ENCODE results near the gene HTR4.
A peak's percentile ranks its signal among the peaks of the same experiment; 100 is the strongest.

The HTR4 gene

DNA sequence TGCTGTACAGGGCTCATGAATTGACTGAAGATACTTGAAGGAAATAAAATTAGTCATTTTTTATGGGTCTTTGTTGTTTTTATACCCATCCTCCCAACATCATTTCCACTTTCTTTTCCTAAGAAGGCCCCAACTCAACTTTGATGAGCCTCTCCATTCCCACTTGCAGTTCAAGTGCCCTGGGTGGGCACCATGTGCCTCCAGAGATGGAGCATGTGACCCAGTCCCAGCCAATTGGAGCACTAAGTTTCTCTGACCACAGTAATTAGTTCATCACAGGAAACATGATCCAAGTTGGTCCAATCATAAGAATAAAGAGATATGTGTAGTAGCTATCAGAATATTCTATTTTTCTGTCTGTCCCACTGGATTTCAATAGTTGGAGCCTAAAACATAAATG, 46.9 kb downstream of the HTR4 start:
- DNase-seq (ENCODE audit: low spot score): no peak

DNA sequence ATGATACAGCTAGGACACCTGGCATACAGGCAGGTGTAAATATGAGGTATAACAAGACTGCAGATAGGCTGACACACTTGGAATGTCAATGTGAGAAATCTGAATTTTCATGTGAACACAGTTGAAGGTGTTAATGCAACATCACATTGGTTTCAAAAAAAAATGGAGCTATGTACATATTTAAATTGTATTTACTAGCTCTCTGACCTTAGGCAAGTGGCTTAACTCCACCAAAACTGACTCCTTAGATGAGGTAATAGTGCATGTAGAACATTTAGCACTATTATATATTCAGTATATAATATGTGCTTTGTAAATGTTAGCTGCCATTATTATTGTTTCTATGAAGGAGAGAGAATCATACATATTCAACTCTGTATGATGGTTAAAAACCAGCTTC, 48.0 kb downstream of the HTR4 start:
- DNase-seq (ENCODE audit: low spot score): no peak

- no peak for DNase-seq (ENCODE audit: low spot score)
These were observed 55.1 kb downstream of the HTR4 start for GRCh38 chr5:148599187-148599586.

- DNase-seq (ENCODE audit: low spot score): no peak
These were observed 58.6 kb downstream of the HTR4 start for GRCh38 chr5:148595697-148596096.

DNA sequence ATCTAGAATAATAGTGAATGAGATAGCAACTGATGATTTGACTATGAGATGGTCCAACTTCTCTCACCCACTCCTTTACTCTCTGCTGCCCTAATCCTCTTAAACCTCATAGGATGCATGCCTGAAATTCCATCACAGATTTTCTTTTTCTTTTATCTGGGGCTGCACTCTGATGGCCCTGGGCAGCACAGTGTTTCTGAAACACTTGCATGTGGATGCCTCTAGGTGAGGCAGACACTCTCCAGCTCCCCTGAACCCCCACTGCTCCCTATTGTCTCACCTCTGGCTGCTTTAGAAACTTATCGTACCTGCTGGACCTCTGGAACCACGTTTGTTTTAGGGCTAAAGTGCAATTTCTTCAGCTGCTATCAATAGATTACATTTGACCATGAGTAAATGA, 67.5 kb downstream of the HTR4 start:
- no peak for DNase-seq (ENCODE audit: low spot score)

DNA sequence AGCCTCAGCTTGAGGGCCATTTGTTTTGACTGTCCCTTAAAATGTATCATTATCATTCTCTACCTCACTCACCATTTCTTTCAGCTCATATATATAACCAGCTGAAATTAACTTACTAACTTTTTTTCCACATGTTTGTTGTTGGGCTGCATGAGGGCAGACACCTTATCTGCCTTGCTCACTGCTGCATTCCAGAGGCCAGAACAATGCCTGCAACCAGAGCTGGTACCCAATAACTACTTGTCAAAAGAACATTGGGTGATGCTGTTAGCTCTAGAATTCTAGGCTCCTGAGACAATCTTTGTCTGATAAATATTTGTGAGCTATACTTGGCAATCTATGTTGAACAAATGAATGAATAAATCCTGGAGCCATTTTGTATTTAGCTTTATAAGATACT, 68.3 kb downstream of the HTR4 start:
- no peak for DNase-seq (ENCODE audit: low spot score)

DNA sequence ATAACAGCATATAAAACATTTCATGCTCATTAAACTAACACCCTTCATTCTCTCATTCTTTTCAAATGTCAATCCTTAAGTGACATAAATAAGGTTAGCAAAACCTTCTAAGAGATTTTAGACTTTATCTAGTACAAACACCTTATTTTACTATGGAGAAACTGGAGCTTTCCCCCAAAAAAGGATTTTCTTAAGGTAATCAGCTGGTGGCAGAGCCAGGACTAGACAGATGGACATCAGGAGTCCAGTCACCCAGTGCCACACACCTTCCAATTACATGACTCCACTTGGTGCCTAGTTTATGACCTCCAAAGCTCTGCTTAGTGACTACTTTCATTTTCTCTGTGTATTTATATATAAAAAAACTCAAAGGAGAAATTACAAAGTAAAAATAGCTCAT, 70.2 kb downstream of the HTR4 start:
- DNase-seq (ENCODE audit: low spot score): no peak

DNA sequence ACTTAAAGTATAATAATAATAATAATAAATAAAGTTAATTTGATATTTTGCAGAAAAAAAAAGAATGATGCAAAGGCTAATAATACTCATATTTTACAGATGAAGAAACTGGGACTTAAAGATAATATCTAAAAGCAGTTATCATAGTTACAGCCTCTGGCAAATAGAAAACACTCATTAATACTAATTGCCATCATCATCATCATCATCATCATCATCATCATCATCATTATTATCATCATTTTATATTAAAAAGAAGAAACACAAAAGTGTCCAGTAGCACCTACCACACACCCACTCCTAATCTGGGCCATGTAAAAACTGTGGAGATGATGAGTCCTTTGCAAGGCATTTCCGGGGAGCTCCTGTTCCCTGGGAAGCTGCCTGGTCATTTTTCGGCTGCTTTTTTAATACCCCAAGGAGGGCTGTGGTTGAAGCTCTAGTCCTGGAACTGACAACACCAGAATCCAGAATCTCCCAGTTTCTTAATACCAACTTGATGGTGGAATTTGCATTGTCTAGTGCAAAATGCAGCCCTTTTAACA, 70.8 kb downstream of the HTR4 start:
- DNase-seq (ENCODE audit: low spot score): no peak

DNA sequence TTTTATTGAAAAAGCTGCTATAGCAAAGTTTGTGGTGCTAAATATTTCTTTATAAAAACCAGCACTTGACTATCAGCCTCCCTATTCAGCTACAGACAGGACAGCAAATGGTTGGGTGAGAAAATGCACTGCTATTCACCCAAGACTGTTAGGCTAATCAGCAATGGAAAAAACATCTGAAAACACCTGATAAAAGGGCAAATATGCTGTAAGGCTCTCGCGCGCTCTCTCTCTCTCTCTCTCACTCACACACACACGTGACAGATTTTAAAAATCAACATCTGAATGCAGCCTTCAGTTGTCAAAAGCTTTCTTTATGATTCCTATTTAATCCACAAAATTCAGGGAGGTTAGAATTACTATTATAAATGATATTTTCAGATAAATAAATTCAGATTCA, 80.2 kb downstream of the HTR4 start:
- DNase-seq (ENCODE audit: low spot score): no peak

- DNase-seq (ENCODE audit: low spot score): no peak
These were observed 81.0 kb downstream of the HTR4 start for GRCh38 chr5:148573374-148573773.

DNA sequence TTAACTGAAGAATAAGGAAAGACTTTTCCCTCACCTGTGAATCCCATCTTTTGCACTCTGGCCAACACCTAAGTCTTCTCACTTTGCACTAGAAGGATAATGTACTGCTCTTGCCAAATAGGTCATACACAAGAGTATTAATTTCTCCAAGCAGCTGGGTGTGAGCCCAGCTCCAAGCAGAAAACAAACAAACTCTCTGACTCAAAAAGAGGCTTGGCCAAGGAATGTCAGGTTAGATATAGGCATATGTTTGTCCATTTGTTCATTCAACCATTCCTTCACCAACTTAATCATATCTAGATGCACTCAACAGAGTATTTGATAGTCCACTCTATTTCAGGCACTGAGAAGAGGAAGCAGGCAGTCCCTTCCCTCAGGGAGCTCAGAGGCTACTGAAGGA, 84.4 kb downstream of the HTR4 start:
- no peak for DNase-seq (ENCODE audit: low spot score)

DNA sequence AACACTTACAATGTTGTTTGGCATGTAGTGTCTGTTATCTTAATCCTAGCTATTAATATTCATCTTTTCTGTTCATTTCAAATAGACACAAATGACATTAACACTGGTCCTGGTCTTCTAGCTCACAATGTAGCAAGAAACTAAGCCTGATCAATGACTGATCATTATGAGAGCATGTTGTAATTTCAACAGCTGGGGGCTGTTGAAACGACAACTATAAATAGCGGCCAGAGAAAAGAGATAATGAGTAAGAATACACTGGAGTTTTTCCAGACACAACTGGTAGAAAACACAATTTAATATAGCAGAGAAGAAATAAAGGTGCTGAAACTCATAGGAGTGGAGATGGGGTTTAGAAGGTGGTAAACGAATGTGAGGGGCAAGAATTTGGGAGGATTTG, 89.2 kb downstream of the HTR4 start:
- DNase-seq (ENCODE audit: low spot score): no peak

GRCh38 chr5:148563021-148563420, 91.3 kb downstream of the HTR4 start:
- no peak for DNase-seq (ENCODE audit: low spot score)

DNA sequence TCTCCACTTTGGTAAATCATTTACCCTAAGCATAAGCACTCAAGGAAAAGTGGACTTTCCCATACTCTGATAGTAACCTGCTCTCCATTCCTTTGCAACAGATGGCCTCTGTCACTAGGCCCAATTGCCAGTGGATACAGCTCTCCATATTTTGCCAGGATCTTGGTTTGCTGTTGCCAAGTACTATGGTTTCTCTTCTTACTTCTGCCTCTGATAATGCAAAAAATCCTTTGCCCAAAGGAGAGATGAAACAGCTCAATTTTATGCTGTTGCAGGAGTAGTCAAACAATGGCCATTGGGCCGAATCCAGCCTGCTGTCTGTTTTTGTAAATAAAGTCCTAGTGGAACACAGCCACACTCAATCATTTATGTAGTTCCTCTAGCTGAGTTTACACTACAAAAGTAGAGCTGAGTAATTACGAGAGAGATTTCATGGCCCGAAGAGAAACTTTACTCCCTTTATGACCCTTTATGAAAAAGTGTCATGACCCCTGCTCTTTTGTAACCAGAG, 92.5 kb downstream of the HTR4 start:
- DNase-seq (ENCODE audit: low spot score): no peak

DNA sequence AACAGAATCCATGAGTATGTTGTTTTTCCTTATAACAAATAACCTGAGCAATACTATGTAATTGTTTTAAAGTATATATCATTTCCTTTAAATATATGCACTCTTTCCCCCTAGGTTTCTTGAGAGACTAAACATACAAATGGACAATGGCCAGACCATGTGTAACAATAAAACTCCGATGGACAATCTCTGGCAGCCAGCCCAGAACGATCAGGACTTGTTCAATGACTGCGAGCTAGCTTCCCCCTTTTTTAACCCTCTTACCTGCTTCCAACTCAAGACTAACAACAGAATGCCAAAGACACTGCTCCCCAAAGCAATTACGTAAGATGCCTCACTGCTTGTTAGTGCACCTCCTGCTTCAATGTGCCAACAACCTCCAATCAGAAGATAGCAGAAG, 94.9 kb downstream of the HTR4 start:
- no peak for DNase-seq (ENCODE audit: low spot score)

DNA sequence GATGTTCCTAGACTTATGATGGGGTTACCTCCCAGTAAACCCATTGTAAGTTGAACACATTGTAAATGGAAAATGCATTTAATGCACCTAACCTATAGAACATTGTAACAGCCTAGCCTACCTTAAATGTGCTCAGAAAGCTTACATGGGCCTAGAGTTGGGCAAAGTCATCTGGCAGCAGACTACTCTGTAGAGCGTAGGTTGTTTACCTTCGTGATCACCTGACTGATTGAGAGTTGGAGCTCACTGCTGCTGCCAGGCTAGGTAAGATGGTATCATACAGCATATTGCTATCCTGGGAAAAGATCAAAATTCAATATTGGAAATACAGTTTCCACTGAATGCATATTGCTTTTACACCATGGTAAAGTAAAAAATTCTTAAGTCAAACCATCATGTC, 95.4 kb downstream of the HTR4 start:
- no peak for DNase-seq (ENCODE audit: low spot score)

DNA sequence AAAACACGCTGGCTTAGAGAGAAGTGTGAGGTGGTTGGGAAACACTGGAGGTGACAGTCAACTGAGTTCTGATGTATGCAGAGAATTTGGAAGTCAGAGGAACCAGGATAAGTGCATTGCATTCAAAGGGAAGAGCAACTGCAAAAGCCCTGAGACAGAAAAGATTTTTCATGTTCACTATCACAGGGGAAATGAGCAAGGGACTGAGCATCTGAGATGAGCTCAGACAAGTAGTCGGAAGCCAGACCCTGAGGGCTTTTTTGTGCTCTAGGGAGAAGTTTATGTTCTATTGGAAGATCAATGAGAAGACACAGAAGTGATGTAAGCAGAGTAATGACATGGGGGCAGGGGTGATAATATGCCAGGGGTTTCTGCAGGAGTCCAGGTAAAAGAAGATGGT, 97.5 kb downstream of the HTR4 start:
- no peak for DNase-seq (ENCODE audit: low spot score)

- no peak for DNase-seq (ENCODE audit: low spot score)
These were observed 99.7 kb downstream of the HTR4 start for GRCh38 chr5:148554621-148555020.

GRCh38 chr5:148543727-148544126, 110.6 kb downstream of the HTR4 start:
- DNase-seq (ENCODE audit: low spot score): peak; percentile 17

DNA sequence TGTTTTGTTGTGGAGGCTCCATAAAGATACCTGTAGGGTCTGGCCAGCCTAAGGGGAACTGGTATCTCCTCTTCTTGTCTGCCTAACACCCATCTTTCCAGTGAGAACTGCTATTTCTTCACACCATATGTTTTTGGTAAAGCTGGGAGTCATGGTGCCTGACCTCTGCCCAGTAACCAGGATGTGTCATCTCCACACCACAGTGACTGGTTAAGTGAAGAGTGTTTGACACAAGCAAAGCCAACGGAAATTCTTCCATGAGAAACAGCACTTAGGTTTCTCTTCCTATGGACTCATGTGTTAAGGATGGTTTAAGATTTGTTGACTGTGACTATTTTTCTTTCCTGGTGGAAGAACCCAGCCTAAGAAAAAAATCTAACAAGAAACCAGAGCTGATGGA, 111.5 kb downstream of the HTR4 start:
- DNase-seq (ENCODE audit: low spot score): peak; percentile 61

GRCh38 chr5:148541054-148541835, 113.1 kb downstream of the HTR4 start:
- no peak for DNase-seq (ENCODE audit: low spot score)

DNA sequence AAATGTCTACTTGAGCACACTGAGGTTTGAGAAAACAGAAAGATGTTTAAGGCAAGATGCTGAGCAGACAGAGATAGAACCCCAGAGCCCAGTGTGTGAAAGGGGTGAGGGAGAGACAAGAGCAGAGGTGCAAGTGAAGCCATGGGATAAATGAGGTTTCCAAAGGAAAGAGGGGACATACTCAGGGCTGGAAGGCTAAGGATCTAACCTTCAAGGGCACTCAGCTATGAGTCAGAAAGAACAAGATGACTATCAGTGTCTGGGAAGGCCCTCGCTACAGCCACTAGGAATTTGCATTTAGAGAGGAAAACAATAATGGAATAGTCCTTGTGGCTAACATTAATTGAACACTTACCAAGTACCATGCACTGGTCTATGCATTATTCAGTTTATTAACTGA, 113.7 kb downstream of the HTR4 start:
- DNase-seq (ENCODE audit: low spot score): no peak

- no peak for DNase-seq (ENCODE audit: low spot score)
These were observed 114.5 kb downstream of the HTR4 start for GRCh38 chr5:148539851-148540250.

DNA sequence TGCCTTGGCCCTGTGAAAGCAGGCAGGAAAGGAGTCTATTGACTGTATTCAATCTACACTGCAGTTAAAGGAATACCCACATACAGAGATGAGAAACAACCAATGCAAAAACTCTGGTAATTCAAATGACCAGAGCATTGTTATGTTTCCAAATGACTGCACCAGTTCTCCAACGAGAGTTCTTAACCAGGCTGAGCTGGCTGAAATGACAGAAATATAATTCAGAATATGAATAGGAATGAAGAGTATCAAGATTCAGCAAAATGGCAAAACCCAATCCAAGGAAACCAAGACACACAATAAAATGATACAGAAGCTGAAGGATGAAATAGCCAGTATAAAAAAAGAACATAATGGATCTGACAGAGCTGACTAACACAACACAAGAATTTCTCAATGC, 119.1 kb downstream of the HTR4 start:
- no peak for DNase-seq (ENCODE audit: low spot score)

Data from AG20443 (cell line).